GM23338 (cell line): ENCODE results near the gene PGLYRP4.

ENCODE experiments used
- CREB1 ChIP-seq: fragments of 250-450 bp; sonication (Bioruptor Pico); IDR thresholded peaks from 2 replicates; pipeline ENCODE4 v1.5.0; 2020; ENCODE audit warnings: low read depth, mild to moderate bottlenecking, moderate library complexity
- CTCF ChIP-seq, 2 experiments: fragments of 200-600 bp in 1 of 2; sonication (generic) in 1 of 2; conservative IDR thresholded peaks; 2 replicates each; pipeline versions ENCODE4 v1.5.1 to v1.6.1; 2016 to 2017; ENCODE audit warnings: antibody characterized with exemption in 2 of 2, low read depth in 2 of 2, mild to moderate bottlenecking in 2 of 2, moderate library complexity in 1 of 2
- ETS1 ChIP-seq: IDR thresholded peaks from 2 replicates; pipeline ENCODE4 v1.6.1; 2016; ENCODE audit warnings: antibody characterized with exemption
- EZH2 ChIP-seq: fragments of 200-600 bp; sonication (generic); IDR thresholded peaks from one replicate; pipeline ENCODE4 v1.8.0; 2017; ENCODE audit warnings: antibody characterized with exemption, mild to moderate bottlenecking, low read depth; ENCODE audit not compliant: unreplicated experiment
- EZH2phosphoT487 ChIP-seq: fragments of 200-600 bp; sonication (generic); IDR thresholded peaks from one replicate; pipeline ENCODE4 v1.8.1; 2018; ENCODE audit warnings: antibody characterized with exemption; ENCODE audit not compliant: unreplicated experiment
- JUNB ChIP-seq: IDR thresholded peaks from one replicate; pipeline ENCODE4 v1.6.1; 2016; ENCODE audit warnings: antibody characterized with exemption; ENCODE audit not compliant: unreplicated experiment
- NANOG ChIP-seq: IDR thresholded peaks from 2 replicates; pipeline ENCODE4 v1.6.1; 2016; ENCODE audit warnings: antibody characterized with exemption, borderline replicate concordance
- POLR2AphosphoS5 ChIP-seq: IDR thresholded peaks from 2 replicates; pipeline ENCODE4 v1.6.1; 2016; ENCODE audit warnings: antibody characterized with exemption, low read depth
- REST ChIP-seq: IDR thresholded peaks from one replicate; pipeline ENCODE4 v1.6.1; 2018; ENCODE audit warnings: antibody characterized with exemption; ENCODE audit not compliant: unreplicated experiment
- STAT1 ChIP-seq: IDR thresholded peaks from one replicate; pipeline ENCODE4 v1.6.1; 2016; ENCODE audit warnings: antibody characterized with exemption; ENCODE audit not compliant: unreplicated experiment
- ZNF114 ChIP-seq: fragments of 250-450 bp; sonication (Bioruptor Pico); IDR thresholded peaks from 2 replicates; pipeline ENCODE4 v1.5.0; 2020; ENCODE audit warnings: mild to moderate bottlenecking, moderate library complexity
- ZNF331 ChIP-seq: fragments of 250-450 bp; sonication (Bioruptor Pico); IDR thresholded peaks from 2 replicates; pipeline ENCODE4 v1.5.0; 2020; ENCODE audit warnings: low read depth, mild to moderate bottlenecking, moderate library complexity
- TF ChIP-seq, protein P1 (sequence below): fragments of 250-450 bp; sonication (Bioruptor Pico); IDR thresholded peaks from 2 replicates; pipeline ENCODE4 v1.5.0; 2020; ENCODE audit warnings: mild to moderate bottlenecking, moderate library complexity

DNA sequence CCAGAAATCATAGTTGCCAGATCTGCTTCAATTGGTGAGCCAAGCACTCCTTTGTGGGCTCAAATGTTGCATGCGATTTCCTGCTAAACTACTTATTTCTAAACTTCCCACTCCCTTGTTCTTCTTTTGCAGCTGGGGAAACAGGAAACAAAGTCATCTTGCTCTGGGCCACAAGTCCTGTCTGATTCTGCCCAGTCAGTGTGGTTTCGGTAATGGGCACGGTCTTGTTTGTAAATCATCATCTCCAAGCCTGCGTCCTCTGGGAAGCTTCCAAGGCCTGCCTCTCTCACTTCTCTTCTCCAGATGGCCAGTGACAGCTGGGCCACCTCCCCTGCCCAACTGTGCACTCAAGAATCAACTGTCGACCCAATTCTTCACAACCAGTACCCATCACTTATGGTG lies 37.9 kb upstream of the PGLYRP4 start:
- TF ChIP-seq CTCF (conservative IDR thresholded peaks at IDR 0.05; ENCODE audit: low read depth in 2 of 2) (no peak), EZH2 (no peak), POLR2AphosphoS5 (no peak), JUNB (no peak), ETS1 (no peak), EZH2phosphoT487 (no peak), CREB1 (no peak), REST (no peak), ZNF114 (CRISPR knock-in tag) (no peak), STAT1 (no peak), NANOG (no peak), ZNF331 (CRISPR knock-in tag) (no peak)
- TF ChIP-seq, protein P1, sequence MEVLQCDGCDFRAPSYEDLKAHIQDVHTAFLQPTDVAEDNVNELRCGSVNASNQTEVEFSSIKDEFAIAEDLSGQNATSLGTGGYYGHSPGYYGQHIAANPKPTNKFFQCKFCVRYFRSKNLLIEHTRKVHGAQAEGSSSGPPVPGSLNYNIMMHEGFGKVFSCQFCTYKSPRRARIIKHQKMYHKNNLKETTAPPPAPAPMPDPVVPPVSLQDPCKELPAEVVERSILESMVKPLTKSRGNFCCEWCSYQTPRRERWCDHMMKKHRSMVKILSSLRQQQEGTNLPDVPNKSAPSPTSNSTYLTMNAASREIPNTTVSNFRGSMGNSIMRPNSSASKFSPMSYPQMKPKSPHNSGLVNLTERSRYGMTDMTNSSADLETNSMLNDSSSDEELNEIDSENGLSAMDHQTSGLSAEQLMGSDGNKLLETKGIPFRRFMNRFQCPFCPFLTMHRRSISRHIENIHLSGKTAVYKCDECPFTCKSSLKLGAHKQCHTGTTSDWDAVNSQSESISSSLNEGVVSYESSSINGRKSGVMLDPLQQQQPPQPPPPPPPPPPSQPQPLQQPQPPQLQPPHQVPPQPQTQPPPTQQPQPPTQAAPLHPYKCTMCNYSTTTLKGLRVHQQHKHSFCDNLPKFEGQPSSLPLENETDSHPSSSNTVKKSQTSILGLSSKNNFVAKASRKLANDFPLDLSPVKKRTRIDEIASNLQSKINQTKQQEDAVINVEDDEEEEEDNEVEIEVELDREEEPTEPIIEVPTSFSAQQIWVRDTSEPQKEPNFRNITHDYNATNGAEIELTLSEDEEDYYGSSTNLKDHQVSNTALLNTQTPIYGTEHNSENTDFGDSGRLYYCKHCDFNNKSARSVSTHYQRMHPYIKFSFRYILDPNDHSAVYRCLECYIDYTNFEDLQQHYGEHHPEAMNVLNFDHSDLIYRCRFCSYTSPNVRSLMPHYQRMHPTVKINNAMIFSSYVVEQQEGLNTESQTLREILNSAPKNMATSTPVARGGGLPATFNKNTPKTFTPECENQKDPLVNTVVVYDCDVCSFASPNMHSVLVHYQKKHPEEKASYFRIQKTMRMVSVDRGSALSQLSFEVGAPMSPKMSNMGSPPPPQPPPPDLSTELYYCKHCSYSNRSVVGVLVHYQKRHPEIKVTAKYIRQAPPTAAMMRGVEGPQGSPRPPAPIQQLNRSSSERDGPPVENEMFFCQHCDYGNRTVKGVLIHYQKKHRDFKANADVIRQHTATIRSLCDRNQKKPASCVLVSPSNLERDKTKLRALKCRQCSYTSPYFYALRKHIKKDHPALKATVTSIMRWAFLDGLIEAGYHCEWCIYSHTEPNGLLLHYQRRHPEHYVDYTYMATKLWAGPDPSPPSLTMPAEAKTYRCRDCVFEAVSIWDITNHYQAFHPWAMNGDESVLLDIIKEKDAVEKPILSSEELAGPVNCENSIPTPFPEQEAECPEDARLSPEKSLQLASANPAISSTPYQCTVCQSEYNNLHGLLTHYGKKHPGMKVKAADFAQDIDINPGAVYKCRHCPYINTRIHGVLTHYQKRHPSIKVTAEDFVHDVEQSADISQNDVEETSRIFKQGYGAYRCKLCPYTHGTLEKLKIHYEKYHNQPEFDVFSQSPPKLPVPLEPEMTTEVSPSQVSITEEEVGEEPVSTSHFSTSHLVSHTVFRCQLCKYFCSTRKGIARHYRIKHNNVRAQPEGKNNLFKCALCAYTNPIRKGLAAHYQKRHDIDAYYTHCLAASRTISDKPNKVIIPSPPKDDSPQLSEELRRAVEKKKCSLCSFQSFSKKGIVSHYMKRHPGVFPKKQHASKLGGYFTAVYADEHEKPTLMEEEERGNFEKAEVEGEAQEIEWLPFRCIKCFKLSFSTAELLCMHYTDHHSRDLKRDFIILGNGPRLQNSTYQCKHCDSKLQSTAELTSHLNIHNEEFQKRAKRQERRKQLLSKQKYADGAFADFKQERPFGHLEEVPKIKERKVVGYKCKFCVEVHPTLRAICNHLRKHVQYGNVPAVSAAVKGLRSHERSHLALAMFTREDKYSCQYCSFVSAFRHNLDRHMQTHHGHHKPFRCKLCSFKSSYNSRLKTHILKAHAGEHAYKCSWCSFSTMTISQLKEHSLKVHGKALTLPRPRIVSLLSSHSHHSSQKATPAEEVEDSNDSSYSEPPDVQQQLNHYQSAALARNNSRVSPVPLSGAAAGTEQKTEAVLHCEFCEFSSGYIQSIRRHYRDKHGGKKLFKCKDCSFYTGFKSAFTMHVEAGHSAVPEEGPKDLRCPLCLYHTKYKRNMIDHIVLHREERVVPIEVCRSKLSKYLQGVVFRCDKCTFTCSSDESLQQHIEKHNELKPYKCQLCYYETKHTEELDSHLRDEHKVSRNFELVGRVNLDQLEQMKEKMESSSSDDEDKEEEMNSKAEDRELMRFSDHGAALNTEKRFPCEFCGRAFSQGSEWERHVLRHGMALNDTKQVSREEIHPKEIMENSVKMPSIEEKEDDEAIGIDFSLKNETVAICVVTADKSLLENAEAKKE: no peak
